WI38 (cell line): Measurements from ENCODE around the gene N4BP2L1.

ENCODE experiments used
- H3K4me3 ChIP-seq: 2 replicates; pipeline ENCODE4 v1.5.1; 2011; ENCODE audit warnings: low read depth, mild to moderate bottlenecking, control low read depth, low read length
- TF ChIP-seq, protein P1 (sequence below): IDR thresholded peaks from 2 replicates; pipeline ENCODE4 v1.5.1; 2012; ENCODE audit warnings: low read depth, mild to moderate bottlenecking, control low read depth, low read length

Gene N4BP2L1

DNA sequence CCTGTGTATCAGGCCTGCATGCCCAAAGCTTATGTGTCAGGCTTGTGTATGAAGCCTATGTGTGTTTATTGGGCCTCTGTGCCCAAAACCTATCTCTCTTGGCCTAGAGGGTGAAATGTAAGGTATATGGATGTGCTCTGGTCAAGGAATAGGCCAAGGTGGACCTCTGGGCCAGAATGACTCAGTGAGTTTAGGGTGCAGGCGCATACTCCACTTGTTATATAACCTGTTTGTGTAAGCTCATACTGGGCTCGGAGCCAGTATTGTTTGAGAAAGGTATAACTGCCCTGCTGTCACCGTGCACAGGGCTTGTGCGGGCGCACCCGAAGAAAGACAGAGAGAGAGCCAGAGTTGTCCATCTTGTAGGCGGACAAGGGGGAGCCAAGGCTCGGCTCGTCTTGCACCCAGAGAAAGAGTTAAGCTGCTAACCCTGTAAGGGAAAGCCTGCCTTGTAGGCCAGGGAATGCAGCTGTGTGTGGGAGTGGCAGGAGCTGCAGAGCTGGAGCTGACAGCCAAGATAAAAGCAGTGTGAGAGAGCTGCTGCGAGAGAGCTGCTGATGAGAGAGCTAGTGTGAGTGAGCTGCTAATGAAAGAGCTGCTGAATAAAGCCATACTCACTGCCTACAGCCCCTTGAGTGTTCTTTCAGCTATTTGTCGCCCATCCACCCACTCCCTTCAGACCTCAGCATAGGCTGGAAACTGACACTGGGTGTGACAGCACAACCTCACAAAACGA is 43.4 kb upstream of the N4BP2L1 start:
- no peak overlapping the region for H3K4me3 ChIP-seq
- TF ChIP-seq, protein P1, sequence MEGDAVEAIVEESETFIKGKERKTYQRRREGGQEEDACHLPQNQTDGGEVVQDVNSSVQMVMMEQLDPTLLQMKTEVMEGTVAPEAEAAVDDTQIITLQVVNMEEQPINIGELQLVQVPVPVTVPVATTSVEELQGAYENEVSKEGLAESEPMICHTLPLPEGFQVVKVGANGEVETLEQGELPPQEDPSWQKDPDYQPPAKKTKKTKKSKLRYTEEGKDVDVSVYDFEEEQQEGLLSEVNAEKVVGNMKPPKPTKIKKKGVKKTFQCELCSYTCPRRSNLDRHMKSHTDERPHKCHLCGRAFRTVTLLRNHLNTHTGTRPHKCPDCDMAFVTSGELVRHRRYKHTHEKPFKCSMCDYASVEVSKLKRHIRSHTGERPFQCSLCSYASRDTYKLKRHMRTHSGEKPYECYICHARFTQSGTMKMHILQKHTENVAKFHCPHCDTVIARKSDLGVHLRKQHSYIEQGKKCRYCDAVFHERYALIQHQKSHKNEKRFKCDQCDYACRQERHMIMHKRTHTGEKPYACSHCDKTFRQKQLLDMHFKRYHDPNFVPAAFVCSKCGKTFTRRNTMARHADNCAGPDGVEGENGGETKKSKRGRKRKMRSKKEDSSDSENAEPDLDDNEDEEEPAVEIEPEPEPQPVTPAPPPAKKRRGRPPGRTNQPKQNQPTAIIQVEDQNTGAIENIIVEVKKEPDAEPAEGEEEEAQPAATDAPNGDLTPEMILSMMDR: no peak

DNA sequence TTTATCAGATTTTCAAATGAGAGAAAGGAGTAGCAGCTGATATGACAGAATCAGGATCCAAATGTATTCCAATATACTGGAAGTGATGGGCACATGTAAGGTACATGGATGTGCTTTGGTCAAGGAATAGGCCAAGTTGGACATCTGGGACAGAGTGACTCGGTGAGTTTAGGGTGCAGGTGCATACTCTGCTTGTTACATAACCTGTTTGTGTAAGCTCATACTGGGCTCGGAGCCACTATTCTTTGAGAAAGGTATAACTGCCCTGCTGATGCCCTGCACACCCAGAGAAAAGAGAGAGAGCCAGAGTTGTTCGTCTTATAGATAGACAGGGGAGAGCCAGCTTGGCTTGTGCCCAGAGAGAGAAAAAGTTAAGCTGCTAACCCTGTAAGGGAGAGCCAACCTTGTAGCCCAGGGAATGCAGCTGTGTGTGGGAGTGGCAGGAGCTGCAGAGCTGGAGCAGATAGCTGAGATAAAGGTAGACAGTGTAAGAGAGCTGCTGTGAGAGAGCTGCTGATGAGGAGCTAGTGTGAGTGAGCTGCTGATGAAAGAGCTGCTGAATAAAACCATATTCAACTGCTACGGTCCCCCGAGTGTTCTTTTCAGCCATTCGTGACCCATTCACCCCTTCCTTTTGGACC is 40.7 kb upstream of the N4BP2L1 start:
- TF ChIP-seq, protein P1: no peak
- H3K4me3 ChIP-seq: no peak overlapping the region

DNA sequence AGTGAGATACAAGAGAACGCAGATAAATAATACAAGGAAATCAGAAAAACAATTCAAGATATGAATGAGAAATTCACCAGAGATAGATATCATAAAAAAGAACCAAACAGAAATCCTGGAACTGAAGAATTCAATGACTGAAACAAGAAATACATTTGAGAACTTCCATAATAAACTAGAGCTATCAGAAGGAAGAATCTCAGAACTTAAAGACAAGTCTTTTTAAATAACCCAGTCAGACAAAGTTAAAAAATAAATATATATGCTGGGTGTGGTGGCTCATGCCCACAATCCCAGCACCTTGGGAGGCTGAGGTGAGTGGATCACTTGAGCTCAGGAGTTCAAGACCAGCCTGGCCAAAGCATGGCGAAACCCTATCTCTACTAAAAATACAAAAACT is 28.7 kb upstream of the N4BP2L1 start:
- H3K4me3 ChIP-seq: no peak overlapping the region
- TF ChIP-seq, protein P1: no peak

DNA sequence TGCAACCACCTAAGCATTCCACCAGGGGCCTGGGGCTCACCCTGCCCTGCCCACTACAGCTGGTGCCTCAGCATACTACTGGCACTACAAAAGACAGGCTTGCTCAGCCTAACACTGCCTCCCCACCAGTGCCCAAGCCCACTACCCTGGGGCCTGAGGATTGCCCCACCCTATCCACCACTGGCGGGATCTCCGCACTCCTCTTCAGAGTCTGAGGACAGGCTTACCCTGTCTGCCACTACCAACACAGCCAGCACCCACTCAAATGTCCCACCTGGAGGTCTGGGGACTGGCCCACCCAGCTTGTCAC is 27.6 kb upstream of the N4BP2L1 start:
- H3K4me3 ChIP-seq: no peak overlapping the region
- TF ChIP-seq, protein P1: no peak

DNA sequence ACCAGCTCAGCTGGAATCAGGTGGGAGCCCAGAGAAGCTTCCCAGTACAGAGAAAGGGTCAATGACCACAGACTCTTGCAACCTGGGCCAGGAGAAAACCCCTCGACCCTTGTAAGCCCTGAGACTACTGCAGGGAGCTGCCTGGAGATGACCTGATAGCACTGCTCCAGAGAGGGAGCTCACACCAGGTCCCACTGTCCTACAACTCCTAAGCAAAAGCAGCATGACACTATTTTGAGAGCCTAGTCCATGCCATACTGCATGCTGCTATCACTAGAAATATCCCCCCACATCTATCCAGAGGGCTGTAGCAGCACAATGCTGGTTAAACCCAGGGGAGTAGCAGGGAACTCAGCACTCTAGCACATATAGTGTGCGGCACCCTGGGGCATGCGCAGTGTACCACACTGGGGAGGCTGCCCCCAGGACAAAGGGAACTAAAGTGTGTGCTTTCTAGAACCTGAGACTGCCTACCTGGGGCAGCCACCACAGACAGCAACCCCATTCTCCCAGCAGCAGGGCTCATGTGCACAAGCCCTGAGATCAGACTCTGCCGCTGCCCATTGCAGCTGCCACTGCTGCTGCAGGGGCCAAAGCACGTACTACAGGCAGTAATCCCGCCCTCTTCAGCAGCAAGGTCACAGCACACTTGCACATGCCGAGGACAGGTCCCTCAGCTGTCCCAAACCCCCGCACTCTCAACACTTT is 27.1 kb upstream of the N4BP2L1 start:
- TF ChIP-seq, protein P1: no peak
- no peak overlapping the region for H3K4me3 ChIP-seq

DNA sequence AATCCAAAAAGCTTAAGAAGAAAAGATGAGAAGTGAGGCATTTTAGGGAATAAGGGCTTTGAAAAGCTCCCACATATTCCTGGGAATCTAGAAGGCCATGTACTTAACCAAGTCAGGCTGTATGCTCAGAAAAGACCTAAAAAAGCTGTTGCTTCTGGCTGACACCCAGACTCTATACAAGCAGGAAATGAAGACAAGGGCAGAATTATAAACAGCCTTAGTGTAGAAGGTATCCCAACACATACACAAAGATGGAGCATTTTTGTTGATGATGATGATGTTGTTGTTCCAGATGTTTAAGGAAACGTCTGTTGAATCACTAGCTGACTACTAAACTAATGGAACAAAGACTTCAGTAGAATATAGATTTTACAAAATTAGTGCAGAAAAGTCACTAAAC is 26.1 kb upstream of the N4BP2L1 start:
- H3K4me3 ChIP-seq: no peak overlapping the region
- TF ChIP-seq, protein P1: no peak

DNA sequence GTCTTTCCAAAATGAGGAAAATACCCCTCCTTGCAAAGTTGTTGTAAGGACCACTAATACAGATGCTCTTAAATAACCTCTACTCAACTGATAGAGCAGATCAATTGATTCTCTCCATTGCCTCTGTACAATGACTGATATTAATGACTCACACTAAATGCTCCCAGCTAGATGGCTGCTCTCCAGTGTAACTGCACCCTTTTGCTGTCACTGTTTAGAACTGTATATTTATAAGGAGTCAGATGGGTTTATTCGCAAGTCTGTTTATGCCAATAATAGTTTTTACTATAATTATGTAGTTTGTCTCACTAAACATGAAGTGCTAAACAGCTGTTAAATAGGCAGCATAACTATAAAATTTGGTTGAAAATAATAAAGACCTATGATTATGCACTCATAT is 21.0 kb upstream of the N4BP2L1 start:
- H3K4me3 ChIP-seq: no peak overlapping the region
- TF ChIP-seq, protein P1: no peak
